OCI-LY1 (cell line): ENCODE data around the gene PYGL.

Experiments used
- H2AFZ ChIP-seq: fragments of 200-600 bp; sonication (generic), shearing (Covaris generic); 2 replicates; pipeline ENCODE4 v1.6.0; 2014; ENCODE audit warnings: antibody characterized with exemption, mild to moderate bottlenecking, low read length
- H3F3A ChIP-seq: fragments of 200-600 bp; sonication (generic), shearing (Covaris generic); 2 replicates; pipeline ENCODE4 v1.6.0; 2014; ENCODE audit warnings: mild to moderate bottlenecking, antibody characterized with exemption, low read length, moderate library complexity; ENCODE audit not compliant: insufficient read depth
- H3K27ac ChIP-seq: fragments of 200-600 bp; sonication (generic); 2 replicates; pipeline ENCODE4 v1.5.1; 2014; ENCODE audit warnings: low read length, mixed run types, mild to moderate bottlenecking, low read depth; ENCODE audit not compliant: poor library complexity, severe bottlenecking
- H3K27me3 ChIP-seq: fragments of 200-600 bp; sonication (generic); 2 replicates; pipeline ENCODE4 v1.6.0; 2014; ENCODE audit warnings: antibody characterized with exemption, mild to moderate bottlenecking, low read length, moderate library complexity; ENCODE audit not compliant: insufficient read depth
- H3K36me3 ChIP-seq: fragments of 200-600 bp; sonication (generic); 2 replicates; pipeline ENCODE4 v1.6.1; 2014; ENCODE audit warnings: mild to moderate bottlenecking, antibody characterized with exemption, low read length, moderate library complexity, mixed read lengths; ENCODE audit not compliant: insufficient read depth
- H3K4me1 ChIP-seq: fragments of 200-600 bp; sonication (generic); 2 replicates; pipeline ENCODE4 v1.5.1; 2014; ENCODE audit warnings: mild to moderate bottlenecking, low read length, moderate library complexity; ENCODE audit not compliant: insufficient read depth, severe bottlenecking
- H3K4me2 ChIP-seq: fragments of 200-600 bp; sonication (generic), shearing (Covaris generic); 2 replicates; pipeline ENCODE4 v1.6.1; 2014; ENCODE audit warnings: low read length
- H3K4me3 ChIP-seq: fragments of 200-600 bp; sonication (generic); 2 replicates; pipeline ENCODE4 v1.5.1; 2014; ENCODE audit warnings: low read length, low read depth, mild to moderate bottlenecking, mixed read lengths; ENCODE audit not compliant: poor library complexity, severe bottlenecking
- H3K79me2 ChIP-seq: fragments of 200-600 bp; shearing (Covaris generic); 2 replicates; pipeline ENCODE4 v1.6.1; 2016; ENCODE audit warnings: mixed run types, low read length, mixed read lengths; ENCODE audit not compliant: insufficient read depth
- H3K9ac ChIP-seq: fragments of 200-600 bp; sonication (generic), shearing (Covaris generic); 2 replicates; pipeline ENCODE4 v1.6.1; 2014; ENCODE audit warnings: mild to moderate bottlenecking, low read length, mixed read lengths
- H3K9me2 ChIP-seq: fragments of 200-600 bp; sonication (generic), shearing (Covaris generic); 2 replicates; pipeline ENCODE4 v1.6.1; 2014; ENCODE audit warnings: low read depth, mild to moderate bottlenecking, low read length, mixed read lengths
- H3K9me3 ChIP-seq: fragments of 200-600 bp; shearing (Covaris generic); 2 replicates; pipeline ENCODE4 v1.6.1; 2014; ENCODE audit warnings: low read length, mixed read lengths
- H4K20me1 ChIP-seq: fragments of 200-600 bp; sonication (generic), shearing (Covaris generic); 2 replicates; pipeline ENCODE4 v1.6.0; 2016; ENCODE audit warnings: mild to moderate bottlenecking, low read length; ENCODE audit not compliant: insufficient read depth
- CTCF ChIP-seq: fragments of 200-600 bp; sonication (generic), shearing (Covaris generic); IDR thresholded peaks from 2 replicates; pipeline ENCODE4 v1.5.1; 2017; ENCODE audit warnings: mild to moderate bottlenecking, antibody characterized with exemption, low read length, moderate library complexity, mixed read lengths
- EZH2 ChIP-seq: fragments of 200-600 bp; sonication (generic), shearing (Covaris generic); IDR thresholded peaks from 2 replicates; pipeline ENCODE4 v1.8.0; 2017; ENCODE audit warnings: borderline replicate concordance, mixed run types, mild to moderate bottlenecking, antibody characterized with exemption, low read length, moderate library complexity, mixed read lengths

Gene PYGL

GRCh38 chr14:50954811-50955372 lies 10.6 kb upstream of the PYGL start:
- H3K9me2 ChIP-seq, result no peaks in the 10 kb centered on the region
- no peaks in the 10 kb centered on the region for H3K9me3 ChIP-seq
- H3K4me3 ChIP-seq, result no peak overlapping the region
- no peak overlapping the region for H3K9ac ChIP-seq
- no peaks in the 10 kb centered on the region for H3F3A ChIP-seq
- H2AFZ ChIP-seq, result no peak overlapping the region
- H3K79me2 ChIP-seq, result no peaks in the 10 kb centered on the region
- H3K36me3 ChIP-seq, result no peaks in the 10 kb centered on the region
- no peak overlapping the region for H3K4me2 ChIP-seq
- no peaks in the 10 kb centered on the region for H3K27me3 ChIP-seq
- peaks cover 10% of the 10 kb centered on the region for H3K4me1 ChIP-seq
- H4K20me1 ChIP-seq, result no peaks in the 10 kb centered on the region
- H3K27ac ChIP-seq, result no peak overlapping the region
- TF ChIP-seq EZH2 (no peak), CTCF (peak; percentile 75)

- Histone ChIP-seq H2AFZ (no peak overlapping the region), H3K4me3 (no peak overlapping the region), H3K9ac (no peak overlapping the region), H3K4me1 (peaks cover 10% of the 10 kb centered on the region), H3K27ac (no peak overlapping the region), H3F3A (no peaks in the 10 kb centered on the region), H3K9me2 (no peaks in the 10 kb centered on the region), H3K27me3 (no peaks in the 10 kb centered on the region), H3K79me2 (no peaks in the 10 kb centered on the region), H4K20me1 (no peaks in the 10 kb centered on the region), H3K9me3 (no peaks in the 10 kb centered on the region), H3K36me3 (no peaks in the 10 kb centered on the region), H3K4me2 (no peak overlapping the region)
- TF ChIP-seq EZH2, result no peak
- TF ChIP-seq CTCF, result no peak
These were observed 9.2 kb upstream of the PYGL start for GRCh38 chr14:50953502-50953901.

GRCh38 chr14:50951032-50951431 lies 6.7 kb upstream of the PYGL start:
- H3K9me2 ChIP-seq, result no peaks in the 10 kb centered on the region
- H3K4me3 ChIP-seq, result no peak overlapping the region
- H2AFZ ChIP-seq, result no peak overlapping the region
- H4K20me1 ChIP-seq, result no peaks in the 10 kb centered on the region
- H3K9ac ChIP-seq, result no peak overlapping the region
- H3K27me3 ChIP-seq, result no peaks in the 10 kb centered on the region
- no peak overlapping the region for H3K4me2 ChIP-seq
- no peaks in the 10 kb centered on the region for H3K79me2 ChIP-seq
- no peaks in the 10 kb centered on the region for H3K9me3 ChIP-seq
- no peaks in the 10 kb centered on the region for H3F3A ChIP-seq
- peaks cover 10% of the 10 kb centered on the region for H3K4me1 ChIP-seq
- no peak overlapping the region for H3K27ac ChIP-seq
- H3K36me3 ChIP-seq, result no peaks in the 10 kb centered on the region
- TF ChIP-seq EZH2 (no peak), CTCF (no peak)
